MM.1S (cell line): ENCODE measurements around the gene SLC48A1.

Experiments
- EZH2 ChIP-seq: fragments of 300-600 bp; sonication (generic); optimal IDR thresholded peaks from 2 replicates; pipeline ENCODE3; 2017; ENCODE audit warnings: low read depth, mild to moderate bottlenecking, antibody characterized with exemption, low read length, mixed read lengths
- EZH2phosphoT487 ChIP-seq: fragments of 300-600 bp; sonication (generic); IDR thresholded peaks from 2 replicates; pipeline ENCODE4 v1.6.1; 2018; ENCODE audit warnings: antibody characterized with exemption, low read length
- TF ChIP-seq, protein P1 (sequence below): fragments of 300-600 bp; sonication (generic); IDR thresholded peaks from 2 replicates; pipeline ENCODE4 v1.5.1; 2016; ENCODE audit warnings: antibody characterized with exemption, low read length, mixed read lengths

DNA sequence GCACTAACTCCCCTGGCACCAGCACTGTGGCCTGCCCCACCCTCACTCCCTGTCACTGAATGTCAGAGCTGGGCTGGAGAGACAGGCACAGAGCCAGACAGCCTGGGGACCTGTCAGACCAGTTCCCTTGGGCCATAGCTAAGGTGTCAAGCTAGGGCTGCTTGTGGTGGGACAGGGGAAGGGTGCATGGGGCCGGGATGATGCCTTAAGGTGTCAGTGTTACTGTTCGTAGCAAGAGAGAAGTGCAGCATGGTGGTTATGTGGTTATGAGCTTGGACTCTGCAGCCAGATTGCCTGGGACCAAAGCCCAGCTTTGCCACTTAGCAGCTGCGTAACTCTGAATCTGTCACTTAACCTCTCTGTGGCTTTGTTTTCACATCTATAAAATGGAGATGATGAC lies 18.2 kb upstream of the SLC48A1 start:
- TF ChIP-seq, protein P1, sequence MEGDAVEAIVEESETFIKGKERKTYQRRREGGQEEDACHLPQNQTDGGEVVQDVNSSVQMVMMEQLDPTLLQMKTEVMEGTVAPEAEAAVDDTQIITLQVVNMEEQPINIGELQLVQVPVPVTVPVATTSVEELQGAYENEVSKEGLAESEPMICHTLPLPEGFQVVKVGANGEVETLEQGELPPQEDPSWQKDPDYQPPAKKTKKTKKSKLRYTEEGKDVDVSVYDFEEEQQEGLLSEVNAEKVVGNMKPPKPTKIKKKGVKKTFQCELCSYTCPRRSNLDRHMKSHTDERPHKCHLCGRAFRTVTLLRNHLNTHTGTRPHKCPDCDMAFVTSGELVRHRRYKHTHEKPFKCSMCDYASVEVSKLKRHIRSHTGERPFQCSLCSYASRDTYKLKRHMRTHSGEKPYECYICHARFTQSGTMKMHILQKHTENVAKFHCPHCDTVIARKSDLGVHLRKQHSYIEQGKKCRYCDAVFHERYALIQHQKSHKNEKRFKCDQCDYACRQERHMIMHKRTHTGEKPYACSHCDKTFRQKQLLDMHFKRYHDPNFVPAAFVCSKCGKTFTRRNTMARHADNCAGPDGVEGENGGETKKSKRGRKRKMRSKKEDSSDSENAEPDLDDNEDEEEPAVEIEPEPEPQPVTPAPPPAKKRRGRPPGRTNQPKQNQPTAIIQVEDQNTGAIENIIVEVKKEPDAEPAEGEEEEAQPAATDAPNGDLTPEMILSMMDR = no peak
- no peak for TF ChIP-seq EZH2
- TF ChIP-seq EZH2phosphoT487 = no peak
